Loucy (cell line): ENCODE data around the gene CORO2A.

Experiments used
- H2AFZ ChIP-seq: fragments of 200-600 bp; sonication (generic); 2 replicates; pipeline ENCODE4 v1.6.0; 2016; ENCODE audit warnings: antibody characterized with exemption, mild to moderate bottlenecking, low read length, moderate library complexity
- H3F3A ChIP-seq: fragments of 200-600 bp; 2 replicates; pipeline ENCODE4 v1.6.0; 2016; ENCODE audit warnings: antibody characterized with exemption, low read depth, mild to moderate bottlenecking
- H3K27me3 ChIP-seq: fragments of 200-600 bp; sonication (generic); 2 replicates; pipeline ENCODE4 v1.6.1; 2014; ENCODE audit warnings: low read length, mild to moderate bottlenecking; ENCODE audit not compliant: insufficient read depth, poor library complexity, severe bottlenecking
- H3K36me3 ChIP-seq: fragments of 200-600 bp; sonication (generic); 2 replicates; pipeline ENCODE4 v1.6.1; 2016; ENCODE audit warnings: low read length; ENCODE audit not compliant: insufficient read depth
- H3K4me1 ChIP-seq: fragments of 200-600 bp; sonication (generic); 2 replicates; pipeline ENCODE4 v1.5.1; 2014; ENCODE audit warnings: low read length, mild to moderate bottlenecking; ENCODE audit not compliant: insufficient read depth, poor library complexity, severe bottlenecking
- H3K4me2 ChIP-seq: fragments of 200-600 bp; sonication (generic); 2 replicates; pipeline ENCODE4 v1.6.0; 2014; ENCODE audit warnings: antibody characterized with exemption, low read length, low read depth, mild to moderate bottlenecking; ENCODE audit not compliant: poor library complexity, severe bottlenecking
- H3K4me3 ChIP-seq: fragments of 200-600 bp; sonication (generic); 2 replicates; pipeline ENCODE4 v1.5.1; 2014; ENCODE audit warnings: low read length, mild to moderate bottlenecking, mixed read lengths; ENCODE audit not compliant: poor library complexity, severe bottlenecking
- H3K79me2 ChIP-seq: fragments of 200-600 bp; sonication (generic); 2 replicates; pipeline ENCODE4 v1.6.1; 2014; ENCODE audit warnings: low read length; ENCODE audit not compliant: insufficient read depth
- H3K9ac ChIP-seq: fragments of 200-600 bp; sonication (generic); 2 replicates; pipeline ENCODE4 v1.6.0; 2014; ENCODE audit warnings: mild to moderate bottlenecking, low read depth, low read length, moderate library complexity; ENCODE audit not compliant: poor library complexity, severe bottlenecking
- H3K9me2 ChIP-seq: fragments of 200-600 bp; sonication (generic); replicated peaks from 2 replicates; pipeline ENCODE4 v1.6.1; 2016; ENCODE audit warnings: low read depth, low read length, mixed read lengths
- H3K9me3 ChIP-seq: fragments of 200-600 bp; sonication (generic); 2 replicates; pipeline ENCODE4 v1.6.1; 2014; ENCODE audit warnings: mild to moderate bottlenecking, antibody characterized with exemption, low read length, low read depth; ENCODE audit not compliant: insufficient read depth
- H4K20me1 ChIP-seq: fragments of 200-600 bp; sonication (generic); 2 replicates; pipeline ENCODE4 v1.6.0; 2014; ENCODE audit warnings: antibody characterized with exemption, low read length, mild to moderate bottlenecking; ENCODE audit not compliant: insufficient read depth, poor library complexity, severe bottlenecking
- EZH2phosphoT487 ChIP-seq: fragments of 200-600 bp; IDR thresholded peaks from 2 replicates; pipeline ENCODE4 v1.6.1; 2018; ENCODE audit warnings: antibody characterized with exemption, mild to moderate bottlenecking, moderate library complexity, borderline replicate concordance
- TF ChIP-seq, protein P1 (sequence below): fragments of 200-600 bp; sonication (generic); conservative IDR thresholded peaks from 2 replicates; pipeline ENCODE4 v1.5.1; 2014; ENCODE audit warnings: mild to moderate bottlenecking, antibody characterized with exemption, low read length

The CORO2A gene

DNA sequence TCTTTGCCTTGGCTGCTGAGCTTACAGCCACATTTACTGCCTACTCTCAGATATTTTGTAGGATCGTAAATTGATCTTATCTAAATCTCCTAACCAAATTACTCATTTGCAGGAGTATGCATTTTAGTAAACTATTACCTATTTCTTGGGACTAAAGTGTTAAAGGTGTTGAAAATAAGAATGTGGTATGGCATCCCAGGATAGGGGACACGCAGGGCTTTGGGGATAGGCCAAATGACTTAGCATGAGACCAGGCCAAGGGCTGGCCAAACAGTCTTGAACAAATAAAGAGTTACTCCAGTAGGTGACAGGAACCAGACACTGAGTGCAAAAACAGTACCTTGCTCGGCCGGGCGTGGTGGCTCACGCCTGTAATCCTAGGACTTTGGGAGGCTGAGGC, 37.9 kb upstream of the CORO2A start:
- no peaks in the 10 kb centered on the region for H3K9me2 ChIP-seq
- H4K20me1 ChIP-seq: no peaks in the 10 kb centered on the region
- H3K4me3 ChIP-seq: no peak overlapping the region
- no peaks in the 10 kb centered on the region for H3K79me2 ChIP-seq
- H2AFZ ChIP-seq: no peak overlapping the region
- no peaks in the 10 kb centered on the region for H3K27me3 ChIP-seq
- no peaks in the 10 kb centered on the region for H3K9me3 ChIP-seq
- H3F3A ChIP-seq: no peaks in the 10 kb centered on the region
- no peak overlapping the region for H3K9ac ChIP-seq
- H3K4me1 ChIP-seq: no peaks in the 10 kb centered on the region
- no peaks in the 10 kb centered on the region for H3K36me3 ChIP-seq
- no peak overlapping the region for H3K4me2 ChIP-seq
- TF ChIP-seq EZH2phosphoT487: no peak
- TF ChIP-seq, protein P1, sequence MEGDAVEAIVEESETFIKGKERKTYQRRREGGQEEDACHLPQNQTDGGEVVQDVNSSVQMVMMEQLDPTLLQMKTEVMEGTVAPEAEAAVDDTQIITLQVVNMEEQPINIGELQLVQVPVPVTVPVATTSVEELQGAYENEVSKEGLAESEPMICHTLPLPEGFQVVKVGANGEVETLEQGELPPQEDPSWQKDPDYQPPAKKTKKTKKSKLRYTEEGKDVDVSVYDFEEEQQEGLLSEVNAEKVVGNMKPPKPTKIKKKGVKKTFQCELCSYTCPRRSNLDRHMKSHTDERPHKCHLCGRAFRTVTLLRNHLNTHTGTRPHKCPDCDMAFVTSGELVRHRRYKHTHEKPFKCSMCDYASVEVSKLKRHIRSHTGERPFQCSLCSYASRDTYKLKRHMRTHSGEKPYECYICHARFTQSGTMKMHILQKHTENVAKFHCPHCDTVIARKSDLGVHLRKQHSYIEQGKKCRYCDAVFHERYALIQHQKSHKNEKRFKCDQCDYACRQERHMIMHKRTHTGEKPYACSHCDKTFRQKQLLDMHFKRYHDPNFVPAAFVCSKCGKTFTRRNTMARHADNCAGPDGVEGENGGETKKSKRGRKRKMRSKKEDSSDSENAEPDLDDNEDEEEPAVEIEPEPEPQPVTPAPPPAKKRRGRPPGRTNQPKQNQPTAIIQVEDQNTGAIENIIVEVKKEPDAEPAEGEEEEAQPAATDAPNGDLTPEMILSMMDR: no peak

DNA sequence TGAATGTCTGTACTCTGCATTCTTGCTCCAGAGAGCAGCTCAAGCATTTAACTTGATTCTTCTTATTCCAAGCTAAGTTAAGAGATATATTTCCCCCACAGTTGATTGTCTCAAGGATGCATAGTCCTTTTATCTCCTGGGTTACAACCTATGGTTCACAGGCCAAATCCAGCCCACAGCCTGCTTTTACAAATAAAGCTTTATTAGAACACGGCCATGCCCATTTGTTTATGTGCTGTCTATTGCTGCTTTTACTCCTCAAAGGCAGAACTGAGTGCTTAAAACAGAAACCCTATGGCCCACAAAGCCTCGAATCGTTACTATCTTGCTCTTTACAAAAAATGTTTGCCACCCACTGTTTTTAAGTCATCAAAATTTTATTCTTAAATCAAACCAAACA, 37.2 kb upstream of the CORO2A start:
- no peaks in the 10 kb centered on the region for H3K36me3 ChIP-seq
- no peak overlapping the region for H3K4me2 ChIP-seq
- H3K79me2 ChIP-seq: no peaks in the 10 kb centered on the region
- H3K9me3 ChIP-seq: no peaks in the 10 kb centered on the region
- H3K9ac ChIP-seq: no peak overlapping the region
- no peaks in the 10 kb centered on the region for H3K9me2 ChIP-seq
- H4K20me1 ChIP-seq: no peaks in the 10 kb centered on the region
- H3F3A ChIP-seq: no peaks in the 10 kb centered on the region
- no peaks in the 10 kb centered on the region for H3K4me1 ChIP-seq
- no peak overlapping the region for H2AFZ ChIP-seq
- H3K27me3 ChIP-seq: no peaks in the 10 kb centered on the region
- TF ChIP-seq EZH2phosphoT487: no peak
- TF ChIP-seq, protein P1: no peak
- no peak overlapping the region for H3K4me3 ChIP-seq

DNA sequence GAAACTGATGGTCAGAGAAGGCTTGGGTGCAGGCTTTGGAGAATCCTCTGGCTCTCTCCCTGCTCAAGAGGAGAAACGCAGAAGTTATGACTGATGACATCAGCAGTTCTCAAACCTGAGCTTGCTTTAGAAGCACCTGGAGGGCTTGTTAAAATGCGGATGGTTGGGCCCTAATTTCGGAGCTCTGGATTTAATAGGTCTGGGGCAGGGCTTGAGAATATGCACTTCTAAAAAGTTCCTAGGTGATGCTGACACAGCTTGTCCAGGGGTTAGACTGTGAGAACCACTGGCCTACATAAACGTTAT, 36.6 kb upstream of the CORO2A start:
- Histone ChIP-seq H3K9me2 (no peaks in the 10 kb centered on the region), H3K27me3 (no peaks in the 10 kb centered on the region), H3K9ac (no peak overlapping the region), H3K79me2 (no peaks in the 10 kb centered on the region), H4K20me1 (no peaks in the 10 kb centered on the region), H3K4me1 (no peaks in the 10 kb centered on the region), H3K4me3 (no peak overlapping the region), H3K36me3 (no peaks in the 10 kb centered on the region), H3K4me2 (no peak overlapping the region), H2AFZ (no peak overlapping the region), H3F3A (no peaks in the 10 kb centered on the region), H3K9me3 (no peaks in the 10 kb centered on the region)
- TF ChIP-seq, protein P1: no peak
- no peak for TF ChIP-seq EZH2phosphoT487
